HG02571 (cell line): Measurements from ENCODE around the gene TRDN.

Experiments
- ATAC-seq: cut with Tn5 transposase; IDR thresholded peaks from one replicate; pipeline ENCODE4 v1.9.1; 2021; ENCODE audit warnings: mild to moderate bottlenecking, moderate library complexity; ENCODE audit not compliant: unreplicated experiment

Gene TRDN

DNA sequence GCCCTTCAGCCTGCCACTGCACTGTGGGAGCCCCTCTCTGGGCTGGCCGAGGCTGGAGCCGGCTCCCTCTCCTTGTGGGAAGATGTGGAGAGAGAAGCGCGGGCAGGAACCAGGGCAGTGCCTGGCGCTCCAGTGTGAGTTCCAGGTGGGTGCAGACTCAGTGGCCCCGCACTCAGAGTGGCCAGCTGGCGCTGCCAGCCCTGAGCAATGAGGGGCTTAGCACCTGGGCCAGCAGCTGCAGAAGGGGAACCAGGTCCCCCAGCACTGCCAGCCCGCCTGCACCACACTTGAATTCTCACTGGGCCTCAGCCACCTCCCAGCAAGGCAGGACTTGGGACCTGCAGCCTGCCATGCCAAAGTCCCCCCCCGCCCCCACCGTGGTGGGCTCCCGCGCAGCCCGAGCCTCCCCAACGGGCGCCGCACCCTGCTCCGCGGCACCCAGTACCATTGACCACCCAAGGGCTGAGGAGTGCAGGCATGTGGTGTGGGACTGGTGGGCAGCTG, 434.8 kb downstream of the TRDN start:
- ATAC-seq = no peak

DNA sequence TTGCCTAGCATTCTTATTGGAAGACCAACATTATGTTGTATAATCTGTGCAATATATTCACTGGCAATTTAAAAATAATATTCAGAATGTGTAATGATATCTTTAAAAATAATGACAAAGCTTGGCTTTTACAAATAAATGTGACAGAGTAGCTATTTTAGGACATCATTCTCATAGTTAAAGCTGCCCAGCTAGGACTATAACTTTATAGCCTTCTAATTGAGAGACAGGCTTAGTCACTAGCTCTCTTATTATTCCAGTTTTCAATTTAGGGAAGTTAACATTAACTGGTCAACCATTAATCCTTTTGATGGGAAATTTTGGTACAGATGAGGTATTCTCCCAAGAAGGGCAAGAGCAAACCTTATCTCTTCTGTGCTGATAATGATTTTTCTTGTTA, 443.5 kb downstream of the TRDN start:
- ATAC-seq = no peak

DNA sequence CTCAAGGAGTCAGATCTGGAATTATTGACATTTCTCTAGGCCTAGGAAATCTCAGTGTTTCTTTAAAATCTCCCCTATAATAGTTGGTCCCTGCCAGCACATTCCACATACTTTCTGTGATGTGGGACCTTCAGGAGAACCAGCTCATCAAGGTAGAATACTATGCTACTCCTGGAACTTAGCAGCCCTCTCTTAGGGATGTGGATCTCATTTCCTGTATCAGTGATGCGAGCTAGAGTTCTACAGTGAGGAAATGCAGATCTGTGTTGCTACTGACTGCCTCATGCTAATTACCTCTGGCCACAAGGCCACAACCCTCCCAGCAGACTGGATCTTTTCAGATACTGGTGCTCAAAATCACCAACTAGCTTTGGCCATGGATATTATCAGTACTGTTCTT, 446.9 kb downstream of the TRDN start:
- ATAC-seq = no peak

GRCh38 chr6:123182998-123183397, 453.8 kb downstream of the TRDN start:
- ATAC-seq = no peak

DNA sequence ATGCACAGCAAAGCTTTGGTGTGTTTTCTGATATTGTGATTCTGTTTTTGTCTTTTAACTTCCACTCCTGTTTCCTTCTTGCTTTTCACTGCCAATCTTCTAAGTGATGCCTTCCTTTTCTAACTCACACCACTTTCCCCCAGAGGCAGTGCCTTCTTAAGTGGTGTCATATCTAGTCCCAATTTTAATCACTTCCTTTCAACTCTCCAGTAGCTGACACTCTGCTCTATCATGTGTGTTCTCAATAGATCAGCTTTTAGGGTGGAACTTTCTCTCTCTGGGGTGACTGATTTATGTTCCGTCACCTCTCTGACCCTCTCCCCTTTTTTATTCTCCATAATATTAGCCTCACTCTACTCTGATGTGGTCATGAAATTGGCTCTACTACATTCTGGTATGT, 460.0 kb downstream of the TRDN start:
- ATAC-seq = no peak

- ATAC-seq = no peak
These were observed 465.2 kb downstream of the TRDN start for GRCh38 chr6:123171341-123172115.

DNA sequence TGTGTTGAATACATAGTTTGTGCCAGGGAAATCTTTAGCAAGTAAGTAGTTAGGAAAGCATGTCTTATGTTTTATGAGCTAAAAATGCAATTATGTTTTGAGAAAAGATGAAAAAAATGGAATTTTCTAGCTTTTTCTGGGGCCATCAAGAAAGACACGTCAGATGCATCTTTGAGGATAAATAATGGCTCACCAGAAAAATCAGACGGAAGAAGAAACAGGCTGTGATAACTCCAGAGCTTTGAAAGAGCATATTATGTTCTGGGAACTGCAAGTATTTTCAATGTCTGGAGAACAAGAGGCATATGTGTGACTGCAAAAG, 467.0 kb downstream of the TRDN start:
- ATAC-seq = no peak

DNA sequence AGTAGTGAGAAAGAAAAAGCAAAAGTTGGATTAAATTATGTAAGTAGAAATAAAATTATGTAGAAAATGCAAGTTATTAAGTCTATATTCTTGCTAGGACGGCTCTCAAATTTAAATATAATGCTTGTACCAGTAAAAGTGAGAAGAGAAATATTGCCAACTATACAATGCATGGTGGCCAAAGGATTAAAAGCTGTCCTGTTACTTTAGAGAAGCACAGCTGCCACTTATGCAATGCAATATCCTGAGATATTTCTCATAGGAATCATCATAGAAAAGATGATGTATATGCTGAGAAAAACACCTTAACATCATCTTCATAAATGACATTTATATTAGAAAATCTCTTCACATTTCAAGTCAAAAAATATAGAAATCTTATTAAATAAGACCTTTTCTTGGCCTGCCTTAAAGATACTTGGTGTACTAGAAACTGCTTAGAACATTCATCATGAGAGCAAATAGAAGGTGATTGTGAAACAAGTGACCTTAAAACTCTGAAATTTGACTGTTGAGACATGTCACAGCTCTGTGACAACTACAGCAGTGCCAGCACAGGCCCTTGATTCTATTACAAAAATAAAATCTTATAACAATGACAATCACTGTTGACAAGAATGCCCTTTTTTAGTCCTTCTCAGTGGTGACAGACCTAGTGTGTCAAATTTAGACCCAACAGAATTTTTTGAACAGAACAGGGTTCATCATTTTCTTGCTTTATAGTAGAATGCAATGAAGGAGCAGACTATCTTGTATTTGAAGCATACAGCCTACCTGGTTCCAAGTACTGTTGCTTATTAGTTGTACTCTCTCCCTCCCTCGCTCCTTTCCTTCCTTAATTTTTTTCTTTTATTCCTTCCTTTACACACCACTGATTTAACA, 467.6 kb downstream of the TRDN start:
- ATAC-seq = no peak

DNA sequence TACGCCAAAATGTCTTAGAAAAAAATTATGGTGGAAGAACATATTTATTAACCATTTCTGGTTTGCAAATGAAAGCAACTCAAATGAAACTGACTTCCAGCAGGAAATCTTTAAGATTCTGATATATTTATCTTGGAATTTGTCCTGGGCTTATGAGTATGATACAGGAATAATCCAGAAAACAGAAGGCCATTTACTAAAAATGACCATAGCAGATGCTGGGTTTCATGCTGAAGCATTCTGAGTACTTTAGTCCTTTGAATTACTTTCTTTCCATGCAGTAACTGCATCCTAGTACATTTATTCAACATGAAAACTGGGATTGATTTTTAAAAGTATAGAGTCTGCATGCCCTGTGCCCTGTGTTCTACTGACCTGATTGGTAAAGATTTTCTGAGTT, 468.3 kb downstream of the TRDN start:
- ATAC-seq = no peak
